GM20431 (cell line): ENCODE measurements around the gene PDE4C.
"Not testable (repeated sequence)": the region's sequence is repeated elsewhere in the genome, so short reads cannot be mapped to it uniquely, and the experiment has no call there.

Source experiments
- in situ Hi-C: fragments of 300-500 bp; cut with MseI, MboI; formaldehyde crosslinking; loops from one replicate; pipeline ENCODE4 v1.15.0; 2020; ENCODE audit warnings: low sequenced_read_pairs; ENCODE audit not compliant: unreplicated experiment

The PDE4C gene

DNA sequence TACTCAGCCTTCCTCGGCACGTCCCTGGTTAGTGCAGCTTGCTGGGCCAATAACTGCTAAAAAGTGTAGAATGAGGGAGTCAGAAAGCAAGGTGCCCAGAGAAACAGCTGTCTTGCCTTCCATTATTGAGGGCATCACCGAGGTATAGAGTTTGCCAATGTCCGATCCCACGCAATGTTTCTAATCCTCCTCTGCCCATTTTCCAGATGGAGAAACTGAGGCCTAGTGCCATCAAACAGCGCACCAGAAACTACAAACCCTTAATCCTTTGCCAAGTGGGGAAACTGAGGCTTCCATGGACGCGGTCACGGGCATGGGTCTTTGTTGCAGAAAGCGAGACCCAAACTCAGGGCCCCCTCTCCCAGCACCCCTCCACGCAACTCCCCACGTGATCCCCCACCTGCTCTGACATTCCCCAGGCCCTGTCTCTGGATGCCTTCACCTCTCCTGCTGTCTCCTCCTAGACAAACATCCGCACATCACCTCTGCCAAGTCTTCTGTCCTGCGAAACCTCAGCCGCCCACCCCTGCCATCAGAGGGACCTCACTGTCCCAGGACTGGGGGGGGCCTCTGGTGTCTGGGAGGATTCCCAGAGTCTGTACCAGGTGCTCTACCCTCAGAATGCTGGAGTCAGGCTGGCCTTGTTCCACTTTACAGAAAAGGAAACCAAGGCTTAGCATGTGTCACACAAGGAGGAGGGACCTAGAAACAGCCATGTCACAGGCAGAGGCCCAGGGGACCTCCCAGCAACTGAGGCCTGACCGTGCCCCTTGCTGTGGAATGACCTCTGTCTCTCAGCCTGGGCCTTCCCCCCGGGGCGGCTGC lies 930 bp upstream of the PDE4C start:
- in situ Hi-C loops = no loop called here

DNA sequence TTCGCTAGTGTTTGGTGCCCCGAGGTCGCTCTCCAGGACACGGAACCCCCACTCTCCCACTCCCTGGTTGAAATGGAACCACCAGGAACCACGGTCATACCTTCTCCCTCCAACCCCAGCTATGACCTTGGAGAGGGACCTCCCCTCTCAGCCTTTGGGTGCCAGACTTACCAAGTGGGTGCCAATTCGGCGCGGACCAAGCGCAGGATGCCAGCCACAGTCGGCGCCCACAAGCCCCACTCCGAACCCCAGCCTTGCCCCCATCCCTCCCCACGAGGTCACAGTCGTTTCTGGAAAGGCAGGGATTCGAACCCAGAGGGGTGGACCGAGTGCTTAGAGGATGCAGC lies 910 bp downstream of the PDE4C start:
- in situ Hi-C loops = no loop called here

DNA sequence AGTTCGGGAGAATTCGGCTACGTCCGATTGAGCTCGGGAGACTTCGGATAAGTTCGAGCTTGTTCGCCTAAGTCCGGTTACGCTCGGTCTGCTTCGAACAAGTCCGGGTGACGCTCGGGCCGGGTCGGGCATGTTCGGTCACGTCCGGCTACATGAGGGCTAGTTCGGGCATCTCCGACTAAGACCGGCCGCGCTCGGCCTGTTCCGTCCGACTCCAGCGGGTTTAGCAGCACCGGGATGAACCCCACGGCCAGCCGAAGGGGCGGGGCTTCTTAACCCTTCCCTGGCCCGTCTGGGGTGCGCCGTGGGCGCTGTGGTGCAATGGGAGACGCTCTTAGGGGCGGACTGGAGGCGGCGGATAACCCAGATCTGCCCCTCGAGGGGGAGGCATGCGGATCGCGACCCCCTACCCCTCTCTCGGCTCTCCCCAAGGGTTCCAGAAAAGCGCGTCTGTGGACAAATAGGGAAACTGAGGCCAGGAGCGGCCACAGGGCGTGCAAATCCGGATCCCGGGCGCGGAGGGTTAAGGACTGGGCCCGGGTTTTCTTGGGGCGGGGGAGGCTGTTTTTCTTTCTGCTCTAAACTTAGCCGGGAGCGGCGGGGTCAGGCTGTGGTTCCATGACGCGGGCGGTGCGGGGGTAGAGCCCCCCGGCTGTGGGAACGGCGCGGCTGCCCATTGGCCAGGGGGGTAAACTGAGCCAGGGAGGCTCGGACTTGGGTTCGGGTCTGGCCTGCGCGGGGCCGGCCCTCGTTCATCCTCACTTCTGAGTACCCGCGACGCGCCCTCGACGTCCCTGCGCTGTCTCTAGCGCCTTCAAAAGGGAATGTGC lies 1.5 kb downstream of the PDE4C start:
- in situ Hi-C loops = no loop called here

DNA sequence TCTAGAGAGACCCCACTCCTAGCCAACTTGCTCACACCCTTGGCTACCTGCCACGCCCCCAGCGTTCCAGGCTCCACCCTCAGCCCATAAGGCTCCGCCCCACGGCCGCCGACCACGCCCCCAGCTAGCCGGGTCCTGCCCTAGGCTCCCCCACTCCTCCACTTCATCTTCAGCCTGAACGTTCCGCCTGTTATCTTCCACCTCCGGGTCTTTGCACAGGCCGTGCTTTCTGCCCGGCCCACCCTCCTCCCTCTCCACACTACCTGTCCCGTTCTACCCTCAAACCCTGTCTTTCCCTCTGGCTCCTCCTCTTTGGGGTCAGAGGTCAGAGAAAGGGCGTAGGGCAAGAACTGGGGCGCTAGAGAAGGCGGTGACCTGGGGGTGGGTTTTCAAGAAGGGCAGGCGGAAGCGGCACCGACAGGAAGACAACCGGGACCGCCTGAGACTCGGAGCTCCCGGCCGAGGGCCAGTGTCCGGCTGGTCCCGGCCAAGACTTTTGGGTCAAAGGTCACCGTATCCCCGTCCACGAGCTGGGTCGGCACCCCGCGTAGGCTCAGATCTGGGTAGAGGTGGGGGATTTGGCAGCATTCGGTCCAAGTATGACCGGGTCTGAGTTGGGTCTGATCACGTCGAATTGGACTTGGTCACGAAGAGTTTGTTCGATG lies 2.2 kb downstream of the PDE4C start:
- in situ Hi-C loops = no loop called here

DNA sequence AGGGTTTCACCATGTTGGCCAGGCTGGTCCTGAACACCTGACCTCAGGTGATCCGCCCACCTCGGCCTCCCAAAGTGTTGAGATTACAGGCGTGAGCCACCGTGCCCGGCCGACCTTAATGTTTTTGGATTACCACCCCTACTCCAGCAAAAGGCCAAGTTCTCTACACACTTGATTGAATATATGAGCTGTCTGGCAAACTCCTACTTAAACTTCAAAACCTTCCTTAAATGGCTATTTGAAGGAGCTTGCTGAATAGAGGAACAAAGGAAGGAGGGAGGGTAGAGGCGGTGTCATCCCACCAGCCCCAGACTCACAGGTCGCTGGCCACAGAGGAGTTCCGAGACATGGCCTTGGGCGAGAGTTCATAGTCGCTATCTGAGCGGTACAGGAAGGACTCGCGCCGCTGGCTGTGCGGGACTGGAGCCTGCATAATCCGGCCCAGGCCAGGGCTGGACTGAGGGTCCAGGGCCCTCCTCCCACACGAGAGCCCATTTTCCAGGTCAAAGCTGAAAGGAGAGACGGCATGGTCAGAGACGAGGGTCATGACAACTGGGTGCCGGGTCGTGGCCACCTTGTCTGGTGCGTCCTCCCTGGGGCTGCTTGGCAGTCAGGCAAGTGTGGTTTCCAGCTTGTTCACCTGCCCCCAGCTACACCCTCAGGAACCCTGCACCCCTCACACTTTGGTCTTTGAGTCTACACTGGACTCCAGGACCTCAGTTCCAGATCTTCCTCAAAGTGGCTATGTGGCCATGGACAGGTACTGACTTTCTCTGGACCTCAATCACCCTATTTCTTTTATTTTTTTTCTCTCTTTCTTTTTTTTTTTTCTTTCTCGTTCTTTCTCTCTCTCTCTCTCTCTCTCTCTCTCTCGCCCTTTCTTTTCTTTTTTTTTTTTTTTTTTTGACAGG lies 4.2 kb downstream of the PDE4C start:
- in situ Hi-C loops = no loop called here

DNA sequence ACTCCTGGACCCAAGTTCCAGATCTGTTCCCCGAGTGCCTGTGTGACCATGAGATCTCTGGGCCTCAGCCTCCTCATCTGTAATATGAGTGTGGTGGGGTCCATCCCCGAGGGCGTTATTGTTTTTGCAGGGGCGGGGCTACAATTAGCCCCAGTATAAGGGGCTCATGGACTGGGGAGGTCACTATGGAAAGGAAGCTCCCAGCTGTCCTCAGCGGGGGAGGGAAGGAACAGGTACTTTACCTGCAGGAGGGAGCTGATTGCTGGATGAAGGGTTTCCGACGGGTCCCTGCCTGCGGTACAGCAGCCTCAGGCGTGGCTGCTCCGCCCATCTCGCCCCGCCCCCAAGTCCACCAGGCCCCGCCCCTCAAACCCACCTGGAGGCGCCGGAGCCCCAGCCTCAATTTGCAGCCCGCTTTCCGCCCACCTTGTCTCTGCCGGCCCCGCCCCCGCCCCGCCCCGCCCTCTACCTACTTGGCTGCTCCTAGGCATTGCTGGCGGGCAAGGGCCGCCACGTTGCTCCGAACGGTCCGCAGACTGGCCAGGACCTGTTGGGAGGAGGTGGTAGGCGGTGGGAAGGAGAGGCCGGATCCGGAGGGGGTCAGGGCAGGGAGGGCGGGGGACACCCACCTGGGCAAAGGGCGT lies 5.5 kb downstream of the PDE4C start:
- in situ Hi-C loops = no loop called here

DNA sequence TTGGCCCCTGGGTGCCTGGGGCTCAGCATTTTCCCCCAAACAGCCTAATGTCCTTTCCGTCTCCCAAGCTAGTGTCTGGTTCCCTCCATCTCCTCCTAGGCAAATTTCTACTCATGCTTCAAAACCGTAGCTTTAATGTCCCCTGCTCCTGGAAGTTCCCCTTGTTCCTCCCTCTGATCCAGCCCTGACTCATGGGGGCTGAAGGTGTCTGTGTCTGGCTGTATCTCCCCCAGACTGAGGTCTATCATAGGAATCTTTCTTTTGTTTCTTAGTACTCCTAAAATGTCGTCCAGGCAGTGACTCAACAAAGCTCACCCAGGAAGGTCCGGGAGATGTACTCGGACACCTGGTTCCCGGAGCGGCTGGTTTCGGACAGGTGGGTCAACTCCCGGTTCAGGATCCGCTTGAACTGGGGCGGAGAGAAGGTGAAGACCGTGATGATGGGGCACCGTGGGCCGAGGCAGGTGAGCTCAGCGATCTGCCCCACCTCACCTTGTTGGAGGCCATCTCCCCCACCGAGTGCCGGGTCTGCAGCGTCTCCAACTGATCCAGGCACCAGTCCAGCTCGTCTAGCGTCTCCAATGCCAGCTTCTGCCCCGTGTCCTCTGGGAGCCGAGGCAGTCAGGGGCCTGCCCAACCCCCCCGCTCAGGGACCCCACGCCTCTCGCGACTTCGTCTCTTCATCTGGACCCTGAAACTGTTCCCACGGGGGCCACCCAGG lies 6.2 kb downstream of the PDE4C start:
- in situ Hi-C loops = no loop called here

DNA sequence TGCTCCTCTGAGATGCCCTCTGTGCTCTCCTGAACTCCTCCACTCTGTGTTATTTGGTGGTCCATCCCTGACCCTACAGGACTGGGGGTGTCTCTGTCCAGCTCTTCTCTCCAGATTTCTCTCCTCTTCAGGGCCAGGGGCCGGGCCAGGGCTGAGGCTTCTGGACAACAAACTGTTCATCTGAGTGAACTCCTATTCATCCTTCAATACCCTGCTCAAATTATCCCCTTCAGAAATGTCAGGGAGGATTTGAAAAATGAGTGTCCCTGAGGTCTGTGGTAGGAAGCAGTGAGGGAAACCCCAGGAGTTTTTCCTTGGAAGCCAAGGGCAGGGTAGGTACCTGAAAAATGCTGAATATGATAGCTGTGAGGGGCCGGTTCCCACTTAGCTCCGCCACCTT lies 7.6 kb downstream of the PDE4C start:
- in situ Hi-C loops = no loop called here

DNA sequence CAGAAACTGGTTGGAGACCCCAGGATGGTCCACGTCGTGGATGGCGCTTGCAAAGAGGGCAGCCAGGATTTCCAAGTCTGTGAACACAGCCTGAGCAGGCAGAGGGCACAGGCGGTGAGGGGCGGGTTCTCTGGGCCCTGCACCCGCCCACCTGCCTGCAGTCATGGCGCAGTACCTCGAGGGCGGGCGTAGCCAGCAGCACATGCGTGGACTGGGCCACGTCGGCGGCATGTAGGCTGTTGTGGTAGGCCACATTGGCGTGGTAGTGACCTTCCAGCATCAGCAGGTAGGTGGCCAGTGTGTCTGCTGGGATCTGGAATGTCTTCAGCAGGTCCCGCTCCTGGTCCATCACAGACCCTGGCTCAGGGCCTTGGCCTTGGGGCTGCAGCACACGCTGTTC lies 8.1 kb downstream of the PDE4C start:
- in situ Hi-C loops = no loop called here

DNA sequence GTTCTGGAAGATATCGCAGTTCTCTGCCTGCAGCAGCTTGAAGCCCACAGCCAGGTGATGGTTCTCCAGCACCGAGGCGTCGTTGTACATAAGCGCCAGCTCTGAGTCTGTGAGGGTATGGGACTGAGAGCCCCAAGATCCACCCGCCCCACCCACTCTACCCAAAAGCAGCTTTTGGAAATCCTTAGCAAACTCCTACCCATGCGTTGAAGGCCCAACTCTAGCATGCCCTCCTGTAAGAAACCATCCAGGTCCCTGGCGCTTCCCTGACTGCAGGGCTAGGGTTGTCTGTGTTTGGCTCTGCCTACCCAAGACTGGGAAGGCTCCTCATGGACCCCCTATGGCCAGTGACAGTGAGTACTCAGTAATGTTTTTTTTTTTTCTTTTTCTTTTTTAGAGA lies 9.4 kb downstream of the PDE4C start:
- in situ Hi-C loops = no loop called here

DNA sequence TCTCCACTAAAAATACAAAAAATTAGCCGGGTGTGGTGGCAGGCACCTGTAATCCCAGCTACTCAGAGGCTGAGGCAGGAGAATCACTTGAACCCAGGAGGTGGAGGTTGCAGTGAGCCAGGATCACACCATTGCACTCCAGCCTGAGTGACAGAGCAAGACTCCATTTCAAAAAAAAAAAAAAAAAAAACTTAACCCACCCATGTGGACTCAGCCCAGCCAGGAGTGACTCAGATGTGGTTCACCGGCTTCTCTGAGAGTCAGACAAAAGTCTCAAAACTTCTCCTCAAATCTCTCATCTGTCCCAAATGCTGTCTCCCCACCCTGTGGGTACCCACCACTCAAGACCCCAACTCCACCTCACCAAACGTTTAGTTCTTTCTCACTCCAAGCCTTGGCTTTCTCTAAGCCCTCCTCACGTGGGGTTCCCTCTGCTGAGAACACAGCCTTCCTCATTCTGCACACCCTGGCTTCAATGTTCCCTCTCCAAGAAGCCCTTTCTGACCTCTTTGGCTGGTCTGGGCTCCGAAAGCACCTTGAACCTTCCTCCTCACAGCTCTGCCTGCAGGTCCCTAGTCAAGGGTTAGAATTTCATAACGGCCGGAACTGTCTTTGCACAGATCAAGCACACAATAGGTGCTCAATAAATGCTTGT lies 11.3 kb downstream of the PDE4C start:
- in situ Hi-C loops = no loop called here

DNA sequence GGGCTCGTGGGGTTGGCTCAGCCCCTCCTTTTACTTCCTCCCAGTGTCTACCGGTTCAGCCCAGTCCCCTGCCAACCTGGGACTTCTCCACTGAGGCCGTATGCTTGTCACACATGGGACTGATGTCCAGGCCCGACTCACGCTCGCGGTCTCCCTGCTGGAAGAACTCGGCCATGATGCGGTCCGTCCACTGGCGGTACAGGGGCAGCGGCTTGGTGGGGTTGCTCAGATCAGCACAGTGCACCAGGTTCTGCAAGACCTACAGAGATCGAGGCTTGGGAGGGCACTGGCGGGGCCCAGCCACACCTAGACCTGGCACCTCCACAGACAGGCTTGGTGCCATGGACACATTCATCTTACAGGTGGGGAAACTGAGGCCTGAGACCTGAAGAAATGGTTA lies 14.6 kb downstream of the PDE4C start:
- in situ Hi-C loops = no loop called here

DNA sequence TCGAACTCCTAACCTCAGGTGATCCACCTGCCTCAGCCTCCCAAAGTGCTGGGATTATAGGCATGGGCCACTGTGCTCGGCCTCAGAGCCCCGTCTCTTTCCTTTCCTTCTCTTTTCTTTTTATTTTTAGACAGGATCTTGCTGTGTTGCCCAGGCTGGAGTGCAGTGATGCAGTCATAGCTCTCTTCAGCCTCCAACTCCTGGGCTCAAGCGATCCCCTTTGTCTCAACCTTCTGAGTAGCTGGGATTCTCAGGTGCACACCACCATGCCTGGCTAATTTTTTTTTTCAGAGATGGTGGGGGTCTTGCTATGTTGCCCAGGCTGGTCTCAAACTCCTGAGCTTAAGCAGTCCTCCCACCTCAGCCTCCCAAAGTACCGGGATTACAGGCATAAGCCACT lies 16.3 kb downstream of the PDE4C start:
- in situ Hi-C loops = not testable (repeated sequence)

DNA sequence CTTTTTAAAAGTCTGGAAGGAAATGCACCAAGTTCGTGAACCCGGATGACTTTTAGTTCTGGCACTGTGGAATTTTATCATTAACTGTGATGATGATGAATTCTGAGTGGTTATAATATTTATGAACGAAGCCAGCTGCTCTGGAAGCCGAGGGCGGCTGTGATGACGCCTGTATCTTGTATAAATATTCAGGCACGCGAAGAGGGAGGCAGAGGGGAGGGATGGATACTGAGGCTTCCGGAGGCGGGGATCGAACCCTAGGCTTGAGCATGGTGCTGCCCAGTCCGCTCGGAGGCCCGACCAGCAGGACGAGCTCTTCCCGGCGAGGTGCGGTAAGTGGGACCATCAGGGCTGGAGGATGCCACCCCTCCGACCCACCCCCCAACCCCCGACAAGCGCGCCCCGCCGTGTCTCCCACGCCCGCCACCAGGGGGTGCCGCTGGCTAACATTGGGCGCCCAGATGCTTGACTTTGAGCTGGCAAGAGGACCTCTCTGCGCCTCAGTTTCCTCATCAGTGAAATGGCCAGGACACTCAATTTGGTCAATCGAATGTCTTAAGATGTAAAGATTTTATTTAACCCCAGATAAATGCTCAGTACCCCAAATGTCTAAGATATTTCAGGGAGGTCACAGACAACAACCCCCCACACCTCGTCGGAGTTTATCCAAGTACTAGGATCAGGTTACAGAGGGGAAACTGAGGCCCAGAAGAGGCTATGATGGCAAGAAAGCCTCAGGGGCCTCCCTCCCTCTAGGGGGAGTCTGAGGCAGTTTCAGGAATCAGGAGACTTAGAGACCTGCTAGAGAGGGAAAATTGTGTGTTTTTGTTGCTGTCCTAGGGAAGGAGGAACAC lies 17.9 kb downstream of the PDE4C start:
- in situ Hi-C loops = no loop called here

DNA sequence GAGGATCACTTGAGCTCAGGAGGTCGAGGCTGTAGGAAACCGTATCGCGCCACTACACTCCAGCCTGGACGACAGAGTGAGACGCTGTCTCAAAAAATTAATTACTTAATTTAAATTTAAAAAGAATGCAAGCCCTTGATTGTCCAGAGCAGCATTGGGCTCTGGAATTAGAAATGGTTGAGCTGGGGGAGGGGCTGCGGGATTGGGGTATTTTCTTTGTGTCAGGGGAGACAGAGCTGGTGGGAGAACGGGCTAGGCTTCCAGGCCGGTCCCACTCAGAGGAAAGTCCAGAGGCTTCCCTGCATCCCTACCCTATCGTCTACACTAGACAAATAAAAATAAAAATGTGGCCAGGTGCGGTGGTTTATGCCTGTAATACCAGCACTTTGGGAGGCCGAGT lies 20.2 kb downstream of the PDE4C start:
- in situ Hi-C loops = no loop called here

DNA sequence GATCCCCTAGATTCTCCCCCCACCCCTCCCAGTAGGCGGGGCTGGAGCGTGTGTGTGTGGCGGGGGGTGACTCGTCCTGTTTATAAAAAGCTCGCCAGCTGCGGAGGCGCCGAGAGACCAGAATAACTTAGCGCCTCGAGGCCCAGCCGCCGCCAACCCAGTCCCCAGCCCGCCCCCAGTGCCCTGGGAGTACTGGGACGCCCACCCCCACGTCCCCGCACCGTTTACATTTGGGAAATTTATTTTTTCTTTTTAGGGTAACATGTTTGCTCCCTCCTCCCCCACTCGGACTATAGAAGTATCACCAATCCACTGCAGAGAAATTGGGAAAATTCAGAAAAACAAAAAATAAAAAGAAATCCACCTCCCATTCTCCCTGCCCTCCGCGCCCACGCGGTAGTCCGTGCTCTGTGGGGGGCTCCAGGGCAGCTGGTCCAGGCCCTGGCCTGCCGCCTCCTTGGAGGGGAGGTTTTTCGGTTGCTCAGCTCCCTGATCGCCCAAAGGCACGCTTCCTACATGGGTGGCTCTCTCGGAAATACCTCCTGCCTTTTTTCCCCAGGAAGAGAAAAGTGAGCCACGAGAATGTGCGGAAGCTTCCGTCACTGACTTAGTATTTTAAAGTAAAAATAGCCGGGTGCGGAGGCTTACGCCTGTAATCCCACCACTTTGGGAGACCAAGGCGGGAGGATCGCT lies 20.9 kb downstream of the PDE4C start:
- in situ Hi-C loops = no loop called here
